MCF 10A (cell line): Measurements from ENCODE around the gene CALHM4. TPM values are rescaled to one million over a fixed set of nuclear protein-coding genes. Genes with fewer than 3 reads are reported as not detected.
"Not testable (repeated sequence)": the region's sequence is repeated elsewhere in the genome, so short reads cannot be mapped to it uniquely, and the experiment has no call there.

ENCODE experiments used
- BruUV-seq: library from RNA; stranded (reverse); fragments of 400-500 nt; replicated peaks from 2 replicates; lab custom pipeline; 2021; lab: Mats Ljungman, UMichigan
- CTCF ChIA-PET: fragments of 300-600 bp; sonication (Branson Sonifier 250); formaldehyde crosslinking; extraction: SDS; loops from one replicate; lab custom pipeline; 2021; ENCODE audit warnings: antibody characterized with exemption, inconsistent platforms; lab: Yijun Ruan, JAX
- POLR2A ChIA-PET: fragments of 300-600, 350-650 bp; sonication (Branson Sonifier 250); formaldehyde crosslinking; extraction: SDS; loops from one replicate; lab custom pipeline; 2020; ENCODE audit warnings: antibody characterized with exemption, inconsistent platforms; lab: Yijun Ruan, JAX
- DNase-seq: peaks from one replicate; pipeline ENCODE4 v3.0.0-alpha.2; 2018; ENCODE audit not compliant: unreplicated experiment
- H3K27ac Mint-ChIP-seq: one replicate; pipeline ENCODE4 v1.8.0; 2022; ENCODE audit warnings: mild to moderate bottlenecking, low read depth, mixed read lengths; ENCODE audit not compliant: unreplicated experiment
- H3K27me3 Mint-ChIP-seq: one replicate; pipeline ENCODE4 v1.8.0; 2022; ENCODE audit warnings: mixed read lengths; ENCODE audit not compliant: insufficient read depth, unreplicated experiment
- H3K36me3 Mint-ChIP-seq: one replicate; pipeline ENCODE4 v1.8.0; 2022; ENCODE audit warnings: mild to moderate bottlenecking, moderate library complexity, mixed read lengths; ENCODE audit not compliant: insufficient read depth, unreplicated experiment
- H3K4me1 Mint-ChIP-seq: one replicate; pipeline ENCODE4 v1.8.0; 2022; ENCODE audit warnings: mixed read lengths; ENCODE audit not compliant: insufficient read depth, unreplicated experiment
- H3K4me3 Mint-ChIP-seq: one replicate; pipeline ENCODE4 v1.8.0; 2022; ENCODE audit warnings: mild to moderate bottlenecking, moderate library complexity, mixed read lengths; ENCODE audit not compliant: unreplicated experiment
- H3K9me3 Mint-ChIP-seq: one replicate; pipeline ENCODE4 v1.8.0; 2022; ENCODE audit warnings: mixed read lengths; ENCODE audit not compliant: unreplicated experiment
- CTCF ChIP-seq: fragments of 200-600 bp; IDR thresholded peaks from one replicate; pipeline ENCODE4 v1.8.0; 2022; ENCODE audit warnings: antibody characterized with exemption, mild to moderate bottlenecking; ENCODE audit not compliant: unreplicated experiment
- intact Hi-C: fragments of 100-400 bp; cut with micrococcal nuclease; formaldehyde crosslinking; loops from 2 replicates; pipeline ENCODE4 v1.14.1; 2022
- total RNA-seq: library from RNA; stranded (reverse); gene quantifications from 2 replicates; pipeline ENCODE4 v1.2.3, GENCODE V29; 2022

The CALHM4 gene
- total RNA-seq, 1 experiment from 2014 or later = not detected

- CTCF ChIA-PET = no interaction called here
- no peak for TF ChIP-seq CTCF
- H3K36me3 Mint-ChIP-seq = peaks cover 71% of the 10 kb centered on the region
- no peaks in the 10 kb centered on the region for H3K9me3 Mint-ChIP-seq
- no peak for DNase-seq
- no peaks in the 10 kb centered on the region for H3K4me1 Mint-ChIP-seq
- H3K4me3 Mint-ChIP-seq = no peak overlapping the region
- intact Hi-C loops = no loop called here
- no TSS peak for BruUV-seq
- H3K27ac Mint-ChIP-seq = no peak overlapping the region
- H3K27me3 Mint-ChIP-seq = no peaks in the 10 kb centered on the region
- POLR2A ChIA-PET = no interaction called here
Observed at GRCh38 chr6:116586276-116586675, 32.7 kb downstream of the CALHM4 start.

GRCh38 chr6:116586738-116587137 is 33.2 kb downstream of the CALHM4 start:
- BruUV-seq = no TSS peak
- no peak for TF ChIP-seq CTCF
- no peaks in the 10 kb centered on the region for H3K9me3 Mint-ChIP-seq
- H3K4me1 Mint-ChIP-seq = no peaks in the 10 kb centered on the region
- no peak for DNase-seq
- H3K27ac Mint-ChIP-seq = no peak overlapping the region
- CTCF ChIA-PET = interaction anchor here (0.6 to 1.2 kb wide), 2 partner anchors 14 to 21 kb away, joined by 3 to 4 read pairs; no protein-coding TSS in a partner anchor
- peaks cover 71% of the 10 kb centered on the region for H3K36me3 Mint-ChIP-seq
- H3K4me3 Mint-ChIP-seq = no peak overlapping the region
- POLR2A ChIA-PET = no interaction called here
- intact Hi-C loops = no loop called here
- no peaks in the 10 kb centered on the region for H3K27me3 Mint-ChIP-seq

GRCh38 chr6:116595247-116595646 is 41.7 kb downstream of the CALHM4 start:
- no TSS peak for BruUV-seq
- Mint-ChIP-seq H3K4me3 (no peak overlapping the region), H3K36me3 (peaks cover 55% of the 10 kb centered on the region), H3K27me3 (no peaks in the 10 kb centered on the region), H3K4me1 (no peaks in the 10 kb centered on the region), H3K27ac (no peak overlapping the region), H3K9me3 (no peaks in the 10 kb centered on the region)
- DNase-seq = no peak
- POLR2A ChIA-PET = no interaction called here
- CTCF ChIA-PET = no interaction called here
- intact Hi-C loops = no loop called here
- TF ChIP-seq CTCF = no peak

GRCh38 chr6:116596815-116597214 is 43.3 kb downstream of the CALHM4 start:
- Mint-ChIP-seq H3K4me3 (no peak overlapping the region), H3K27me3 (no peaks in the 10 kb centered on the region), H3K9me3 (no peaks in the 10 kb centered on the region), H3K36me3 (peaks cover 52% of the 10 kb centered on the region), H3K27ac (no peak overlapping the region), H3K4me1 (no peaks in the 10 kb centered on the region)
- intact Hi-C loops = no loop called here
- POLR2A ChIA-PET = no interaction called here
- no TSS peak for BruUV-seq
- CTCF ChIA-PET = interaction anchor here (0.6 to 1.5 kb wide), 2 partner anchors 25 to 56 kb away, joined by 4 read pairs; partner anchors contain the start of gene RWDD1
- no peak for TF ChIP-seq CTCF
- peak; percentile 35 for DNase-seq

GRCh38 chr6:116603916-116604315 is 50.4 kb downstream of the CALHM4 start:
- H3K4me1 Mint-ChIP-seq, H3K9me3 Mint-ChIP-seq, H3K36me3 Mint-ChIP-seq, H3K27me3 Mint-ChIP-seq, CTCF ChIA-PET, H3K27ac Mint-ChIP-seq, intact Hi-C loops, BruUV-seq, POLR2A ChIA-PET, H3K4me3 Mint-ChIP-seq, DNase-seq: not testable (repeated sequence)

- H3K27ac Mint-ChIP-seq, BruUV-seq, CTCF ChIA-PET, H3K36me3 Mint-ChIP-seq, H3K27me3 Mint-ChIP-seq, DNase-seq, H3K9me3 Mint-ChIP-seq, POLR2A ChIA-PET, intact Hi-C loops, H3K4me3 Mint-ChIP-seq, H3K4me1 Mint-ChIP-seq: not testable (repeated sequence)
Observed at GRCh38 chr6:116604868-116605267, 51.3 kb downstream of the CALHM4 start.
